GM12892 (cell line): Measurements from ENCODE around the gene GPC2.

Source experiments
- POLR2A ChIP-seq: IDR thresholded peaks from 2 replicates; pipeline ENCODE4 v1.6.1; 2011; ENCODE audit warnings: low read depth, low read length, control low read depth
- POLR2AphosphoS5 ChIP-seq: IDR thresholded peaks from 2 replicates; pipeline ENCODE4 v1.6.1; 2011; ENCODE audit warnings: low read depth, low read length, control low read depth

DNA sequence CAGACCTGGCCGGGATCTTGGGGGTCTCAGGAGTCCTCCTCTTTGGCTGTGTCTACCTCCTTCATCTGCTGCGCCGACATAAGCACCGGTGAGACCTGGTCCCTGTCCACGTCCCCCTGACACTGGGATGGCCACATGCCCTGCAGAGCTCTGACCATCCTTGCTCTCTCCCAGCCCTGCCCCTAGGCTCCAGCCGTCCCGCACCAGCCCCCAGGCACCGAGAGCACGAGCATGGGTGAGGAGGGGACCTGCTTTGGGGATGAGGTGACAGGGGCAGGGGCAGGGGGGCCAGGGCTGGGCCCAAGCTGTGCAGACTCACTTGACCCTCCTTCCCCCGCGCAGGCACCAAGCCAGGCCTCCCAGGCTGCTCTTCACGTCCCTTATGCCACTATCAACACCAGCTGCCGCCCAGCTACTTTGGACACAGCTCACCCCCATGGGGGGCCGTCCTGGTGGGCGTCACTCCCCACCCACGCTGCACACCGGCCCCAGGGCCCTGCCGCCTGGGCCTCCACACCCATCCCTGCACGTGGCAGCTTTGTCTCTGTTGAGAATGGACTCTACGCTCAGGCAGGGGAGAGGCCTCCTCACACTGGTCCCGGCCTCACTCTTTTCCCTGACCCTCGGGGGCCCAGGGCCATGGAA, 43.5 kb upstream of the GPC2 start:
- TF ChIP-seq POLR2AphosphoS5: peak; percentile 27; the same call in 1 of the 2 replicates
- TF ChIP-seq POLR2A: no peak
